Bone marrow (tissue), 2 donors: ENCODE data around the gene GBX2.

ENCODE experiments used
- DNase-seq, 2 donors: peaks; one replicate each; lab custom pipeline; 2025; lab: John Stamatoyannopoulos, UW

Gene GBX2

DNA sequence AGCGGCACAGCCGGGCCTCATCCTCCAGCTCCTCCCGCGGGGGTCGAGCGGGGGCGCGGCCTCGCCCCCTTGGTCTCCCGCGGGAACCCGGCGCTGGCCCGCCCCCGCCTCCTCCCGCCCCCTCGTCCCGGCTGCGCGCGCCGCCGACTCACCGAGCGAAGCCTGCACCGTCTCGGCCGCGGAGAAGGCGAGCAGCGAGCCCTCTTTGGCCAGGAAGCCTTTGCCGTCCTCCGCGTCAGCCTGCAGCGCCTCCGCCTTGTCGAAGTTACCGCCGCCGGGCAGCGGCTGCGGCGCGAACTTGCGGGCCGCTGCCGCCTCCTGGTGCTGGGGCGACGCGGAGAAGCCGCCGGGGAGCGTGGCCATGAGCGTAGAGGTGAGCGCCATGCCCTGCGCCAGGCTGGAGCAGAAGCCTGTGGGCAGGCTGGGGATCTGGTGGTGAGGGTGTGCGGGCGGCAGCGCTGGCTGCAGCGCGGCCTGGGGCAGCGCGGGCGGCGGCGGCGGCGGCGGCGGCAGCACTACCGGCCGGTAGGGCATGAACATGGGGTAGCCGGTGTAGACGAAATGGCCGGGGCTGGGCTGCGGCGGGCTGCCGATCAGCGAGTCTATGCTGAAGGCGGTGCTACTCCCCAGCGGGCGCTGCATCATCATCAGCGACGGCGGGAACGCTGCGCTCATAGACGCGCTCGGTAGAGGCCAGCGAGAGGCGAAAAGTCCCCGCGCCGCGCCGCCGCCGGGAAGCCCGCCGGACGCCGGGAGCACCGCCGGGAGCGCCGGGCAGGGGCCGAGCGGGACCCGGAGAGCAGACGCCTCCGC, 683 bp downstream of the GBX2 start:
- DNase-seq: no peak

DNA sequence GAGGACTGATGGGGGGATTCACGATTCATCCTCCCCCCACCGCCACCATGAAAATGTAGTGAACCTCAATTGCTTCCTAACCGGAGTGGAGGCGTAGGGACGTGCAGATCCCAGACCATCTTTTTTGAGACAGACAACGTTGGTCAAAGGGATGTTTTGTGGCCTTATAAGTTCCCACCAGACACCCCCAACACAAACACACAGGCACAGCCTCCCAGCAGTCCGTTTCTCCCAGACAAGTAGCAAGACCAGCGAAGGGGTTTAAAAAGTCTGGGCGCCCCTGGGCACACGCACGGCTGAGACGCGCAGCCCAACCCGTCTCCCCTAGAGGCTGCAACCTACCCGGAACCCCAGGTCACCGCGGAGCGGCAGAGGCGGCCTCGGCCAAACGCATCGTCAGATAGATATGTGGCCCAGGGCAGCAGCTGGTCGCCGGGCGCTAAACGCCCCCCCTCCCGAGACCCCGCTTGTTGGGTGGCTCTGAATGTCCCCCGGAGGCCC, 1.3 kb downstream of the GBX2 start:
- DNase-seq: no peak

DNA sequence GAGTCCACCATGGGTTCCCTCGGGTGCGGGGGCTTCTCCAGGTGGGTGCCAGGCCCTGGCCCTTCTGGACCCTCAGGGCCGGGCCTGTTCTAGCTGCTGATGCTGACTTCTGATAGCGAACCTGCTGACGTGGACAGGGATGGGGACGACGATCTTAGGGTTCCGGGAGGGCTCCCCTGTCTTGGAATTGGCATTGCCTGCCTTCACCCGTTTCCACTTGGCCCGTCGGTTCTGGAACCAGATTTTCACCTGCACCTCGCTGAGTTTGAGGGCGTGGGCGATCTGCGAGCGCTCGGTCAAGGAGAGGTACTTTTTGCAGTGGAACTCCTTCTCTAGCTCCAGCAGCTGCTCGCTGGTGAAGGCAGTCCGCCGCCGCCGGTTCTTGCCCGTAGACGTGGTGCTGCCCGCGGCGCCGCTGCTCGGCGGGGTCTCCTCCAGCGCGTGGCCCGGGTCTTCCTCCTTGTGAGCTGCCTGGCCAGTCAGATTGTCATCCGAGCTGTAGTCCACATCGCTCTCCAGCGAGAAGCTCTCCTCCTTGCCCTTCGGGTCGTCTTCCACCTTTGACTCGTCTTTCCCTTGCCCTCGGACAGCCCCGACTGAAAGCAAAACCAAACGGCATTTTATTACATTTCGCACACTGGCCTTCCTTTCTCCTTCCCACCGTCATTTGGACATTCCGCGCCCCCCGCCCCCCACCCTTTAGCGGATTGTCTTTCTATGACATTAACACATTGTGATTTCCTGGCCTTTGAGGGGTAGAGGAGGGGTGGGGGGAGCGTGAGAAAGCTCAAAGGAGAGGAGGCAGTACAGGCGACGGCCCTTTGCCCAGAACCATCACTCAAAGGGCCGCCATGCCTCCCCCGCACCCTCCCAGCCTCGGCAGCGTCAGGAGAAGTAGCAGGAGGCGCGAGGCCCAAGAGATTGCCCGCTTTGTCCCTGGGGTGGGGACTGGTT, 2.1 kb downstream of the GBX2 start:
- DNase-seq: no peak

DNA sequence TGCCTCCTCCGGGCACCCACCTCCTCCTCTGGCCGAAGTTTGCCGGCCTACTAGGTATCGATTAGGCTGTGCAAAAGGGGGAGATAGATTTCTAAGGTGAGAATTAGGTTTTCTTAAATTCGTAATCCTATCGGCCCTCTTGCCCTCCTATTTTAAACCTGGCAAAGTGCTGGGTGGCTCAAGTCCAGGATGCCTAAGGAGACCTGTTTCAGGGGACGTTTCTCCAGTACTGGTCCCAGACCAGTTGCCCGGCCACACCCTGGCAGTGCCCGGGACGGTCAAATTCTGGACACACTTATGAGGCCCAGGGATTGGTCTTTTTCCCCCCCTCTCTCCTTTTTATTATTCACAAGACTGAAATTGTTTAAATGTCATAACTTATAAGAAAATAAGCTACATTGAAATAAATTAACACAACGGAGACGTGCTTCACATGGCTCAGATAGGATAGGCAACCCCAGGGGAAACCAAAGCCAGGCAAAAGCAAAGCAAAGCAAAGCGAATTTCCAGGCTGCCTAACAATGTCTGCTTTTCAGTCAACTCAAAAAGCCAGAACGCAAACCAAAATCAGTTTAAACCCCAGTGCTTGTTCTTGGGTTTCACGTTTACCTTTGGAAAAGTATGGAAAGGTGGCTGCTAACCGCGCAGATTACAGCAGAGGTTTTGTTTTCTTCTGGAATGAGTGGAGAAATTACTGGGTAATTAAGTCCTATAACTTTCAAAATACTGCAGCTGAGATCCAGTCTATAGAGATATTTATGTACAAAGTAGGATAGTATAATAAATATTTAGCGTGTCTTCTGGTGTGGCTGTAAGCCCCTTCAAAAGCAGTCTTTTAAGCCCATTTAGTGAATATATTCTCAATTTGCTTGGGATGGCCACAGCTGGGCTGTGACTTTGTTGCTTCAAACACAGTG, 3.0 kb downstream of the GBX2 start:
- no peak for DNase-seq

DNA sequence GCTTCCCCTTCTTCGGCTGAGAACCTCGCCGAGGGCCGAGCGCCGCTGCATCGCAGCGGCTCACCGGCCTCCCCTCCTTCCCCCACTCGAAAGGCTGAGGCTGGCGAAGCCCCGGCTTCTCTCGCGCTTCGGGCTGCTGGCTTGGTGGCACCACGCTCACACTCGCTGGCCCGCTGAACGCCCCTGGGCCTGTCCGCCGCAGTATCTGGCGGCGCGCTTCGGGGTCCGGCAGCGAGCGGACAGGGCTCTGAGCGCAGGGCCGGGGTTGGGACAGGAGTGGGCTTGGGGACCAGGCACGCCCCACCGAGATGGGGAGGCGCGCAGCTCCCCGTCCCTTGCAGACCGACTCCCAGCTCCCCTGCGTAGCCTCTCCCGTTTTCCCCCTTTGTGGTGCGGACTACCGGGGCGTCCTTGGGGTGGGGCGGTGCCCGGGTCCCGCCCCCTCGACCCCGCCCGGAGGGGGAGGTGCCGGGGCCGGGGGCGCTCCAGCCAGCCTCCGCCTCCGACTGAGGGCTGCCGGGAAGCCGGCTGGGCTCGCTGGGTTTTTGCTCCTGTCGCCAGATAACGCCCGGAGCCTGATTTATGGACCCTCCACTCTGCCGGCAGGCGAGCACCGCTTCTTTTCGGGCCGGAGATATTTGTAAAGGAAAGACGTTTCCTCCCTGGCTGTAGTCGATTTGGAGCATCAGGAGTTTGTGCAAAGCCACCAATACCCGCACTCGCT, 3.8 kb downstream of the GBX2 start:
- DNase-seq: no peak

DNA sequence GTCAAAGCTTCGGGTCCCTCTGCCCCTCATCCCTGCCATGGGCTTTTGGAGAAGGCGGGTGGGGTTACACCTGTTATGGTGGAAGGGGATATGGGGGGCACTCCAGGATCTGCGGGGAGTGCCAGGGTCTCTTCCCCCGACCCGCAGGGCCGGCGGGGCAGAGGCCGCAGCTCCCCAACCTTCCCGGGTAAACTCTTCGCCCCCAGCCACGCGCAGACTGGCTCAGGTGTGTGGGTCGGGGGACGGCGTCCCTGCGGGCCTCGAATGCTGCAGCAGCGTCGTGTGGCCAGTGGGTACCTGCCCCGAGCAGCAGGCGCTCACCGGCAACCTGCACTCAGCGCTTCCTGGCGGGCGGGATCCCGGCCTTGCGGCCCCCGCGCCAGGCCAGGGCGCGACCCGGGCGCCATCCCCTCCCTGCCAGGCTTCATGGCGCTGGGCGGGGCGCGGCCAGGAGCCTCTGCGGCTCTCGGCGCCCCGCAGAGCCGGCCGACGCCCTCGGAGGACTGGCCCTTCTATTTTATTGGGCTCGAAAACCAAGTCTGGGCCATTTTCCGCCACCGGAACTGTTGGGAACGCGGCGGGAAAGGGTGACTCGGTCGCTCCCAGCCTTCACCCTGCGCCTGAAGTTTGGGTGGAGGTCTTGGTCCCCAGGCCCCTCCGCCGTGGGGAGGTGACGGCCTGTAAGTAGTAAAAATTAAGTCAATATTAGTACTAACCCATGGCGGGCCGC, 4.5 kb downstream of the GBX2 start:
- DNase-seq: no peak

DNA sequence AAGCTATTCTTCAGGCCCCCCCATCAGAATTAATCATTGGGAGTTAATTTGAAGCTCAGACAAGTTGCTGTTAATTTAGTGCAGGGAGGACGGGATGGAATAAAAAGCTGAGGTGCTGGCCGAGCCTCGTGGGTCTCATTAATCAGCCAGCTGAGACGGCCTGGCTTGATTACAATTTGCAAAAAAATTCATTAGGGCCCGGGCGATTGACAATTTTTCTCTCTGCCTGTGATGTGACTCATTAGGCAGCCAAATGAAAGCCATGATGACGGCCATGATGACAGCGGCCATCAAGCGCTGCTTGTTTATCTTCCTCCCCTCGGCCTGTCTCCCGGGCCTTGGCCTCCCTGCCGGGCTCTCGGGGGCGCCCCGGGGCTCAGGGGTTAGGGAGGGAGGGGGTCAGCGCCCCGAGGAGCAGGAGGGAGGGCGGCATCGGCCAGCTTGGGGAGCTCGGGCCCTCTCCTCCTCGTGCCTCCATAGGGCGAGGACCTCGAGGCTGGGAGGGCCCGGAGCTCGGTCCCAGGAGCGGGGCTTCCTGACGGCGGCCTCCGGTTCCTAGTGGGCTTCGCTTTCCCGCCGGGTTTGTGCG, 5.2 kb downstream of the GBX2 start:
- DNase-seq: no peak

DNA sequence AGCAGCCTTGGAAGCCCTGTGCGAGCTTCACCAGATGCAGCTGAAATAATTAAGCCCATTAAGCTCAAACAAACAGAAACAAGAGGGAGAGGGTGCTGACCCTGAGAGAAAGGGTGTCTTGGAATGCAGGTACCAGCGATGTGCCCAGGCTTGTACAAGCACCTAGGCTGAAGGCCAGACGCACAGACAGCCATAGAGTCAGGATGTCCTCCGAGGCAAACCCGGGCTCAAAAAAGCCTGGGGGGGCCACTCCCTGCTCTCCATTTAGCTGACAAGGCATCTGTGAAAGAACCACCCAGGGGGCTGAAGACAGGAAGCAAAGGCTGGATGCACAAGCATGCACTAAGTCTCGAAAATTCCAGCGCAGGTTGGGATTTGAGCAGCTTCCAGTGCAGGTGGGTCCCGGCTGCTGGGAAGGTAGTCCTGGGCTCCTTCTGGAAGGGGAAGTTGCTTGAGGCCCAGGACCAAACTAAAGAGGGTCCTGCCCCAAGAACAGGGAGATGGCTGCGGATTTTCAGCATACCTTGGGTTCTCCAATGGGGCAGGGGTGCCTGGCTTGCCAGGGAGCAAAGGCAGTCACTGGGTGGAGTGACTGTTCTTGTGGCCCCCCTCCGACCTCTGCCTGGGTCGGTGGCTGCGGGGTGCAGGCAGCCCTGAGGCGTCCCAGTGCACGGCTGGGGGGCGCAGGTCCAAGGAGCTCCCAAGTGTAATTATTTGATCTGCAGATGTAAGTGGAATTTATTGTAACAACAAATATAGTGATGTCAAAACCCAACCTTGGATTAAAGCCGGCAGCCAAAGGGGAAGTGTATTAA, 5.9 kb downstream of the GBX2 start:
- no peak for DNase-seq

DNA sequence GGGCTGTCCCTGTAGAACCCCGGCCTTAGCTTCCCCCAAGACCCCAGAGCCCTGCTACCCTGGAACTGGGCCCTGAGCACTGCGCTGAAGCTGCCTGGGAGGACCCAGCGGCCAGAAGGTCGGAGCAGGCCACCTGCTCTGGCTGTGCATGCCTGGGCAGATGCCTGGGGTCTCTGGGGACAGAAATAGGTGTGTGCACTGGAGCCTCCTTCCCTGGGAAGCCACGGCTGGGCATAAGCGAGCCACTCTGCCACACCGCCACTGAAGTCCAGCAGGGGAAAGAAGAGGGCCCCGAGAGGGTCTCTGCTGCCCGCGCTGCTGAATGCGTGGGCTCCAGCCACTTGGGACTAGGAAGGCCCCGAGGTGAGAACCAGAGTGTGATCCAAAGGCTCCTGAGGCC, 6.7 kb downstream of the GBX2 start:
- DNase-seq: no peak

DNA sequence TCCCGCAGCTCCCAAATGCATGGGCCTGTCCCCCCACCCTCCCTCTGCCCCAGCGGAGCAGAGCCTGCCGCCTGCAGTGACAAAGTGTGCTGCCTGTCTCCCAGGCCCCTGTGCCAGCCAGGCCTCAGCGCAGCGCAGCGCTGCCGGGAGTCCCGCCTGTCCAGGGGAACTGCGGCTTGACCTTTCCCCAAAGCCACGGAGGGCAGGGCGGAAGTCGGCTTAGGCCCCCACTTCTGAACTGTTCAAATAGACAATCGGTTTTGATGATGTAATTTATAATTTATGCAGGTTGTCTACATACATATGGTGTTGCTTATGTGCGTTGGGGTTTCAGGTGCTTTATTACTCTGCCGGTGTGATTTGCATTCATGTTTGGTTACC, 7.1 kb downstream of the GBX2 start:
- DNase-seq: no peak

DNA sequence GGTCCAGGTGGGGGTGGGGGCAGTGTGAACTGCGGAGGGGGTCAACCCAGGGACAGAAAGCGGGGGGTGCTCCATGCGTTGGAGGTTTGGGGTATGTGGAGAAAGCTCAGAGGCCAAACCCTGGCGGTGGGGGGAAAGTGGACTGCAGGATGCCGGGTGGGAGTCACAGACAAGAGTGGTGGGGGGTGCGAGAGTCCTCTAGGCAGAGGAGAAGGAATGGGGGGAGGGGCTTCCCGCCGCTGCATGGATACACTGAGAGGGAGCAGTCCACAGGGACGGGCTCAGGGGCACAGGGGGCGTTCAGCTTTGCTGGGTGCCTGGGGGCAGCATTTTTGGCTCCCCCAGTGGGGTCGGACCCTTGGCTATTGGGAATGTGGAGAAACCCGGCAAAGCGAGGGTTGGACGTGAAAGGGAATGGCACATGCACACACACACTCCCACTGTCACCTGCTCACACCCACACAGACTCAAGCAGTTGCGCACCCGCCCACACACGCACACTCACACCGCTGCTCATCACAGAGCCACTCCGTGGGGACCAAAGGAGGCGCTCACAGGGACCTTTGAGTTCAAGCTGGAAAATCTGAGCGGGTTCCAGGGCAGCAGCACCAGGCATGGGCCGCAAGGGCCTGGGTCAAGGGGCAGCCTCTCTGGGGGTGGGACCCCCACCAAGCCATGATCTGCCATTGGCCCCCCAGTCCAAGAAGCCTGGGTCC, 7.7 kb downstream of the GBX2 start:
- no peak for DNase-seq

DNA sequence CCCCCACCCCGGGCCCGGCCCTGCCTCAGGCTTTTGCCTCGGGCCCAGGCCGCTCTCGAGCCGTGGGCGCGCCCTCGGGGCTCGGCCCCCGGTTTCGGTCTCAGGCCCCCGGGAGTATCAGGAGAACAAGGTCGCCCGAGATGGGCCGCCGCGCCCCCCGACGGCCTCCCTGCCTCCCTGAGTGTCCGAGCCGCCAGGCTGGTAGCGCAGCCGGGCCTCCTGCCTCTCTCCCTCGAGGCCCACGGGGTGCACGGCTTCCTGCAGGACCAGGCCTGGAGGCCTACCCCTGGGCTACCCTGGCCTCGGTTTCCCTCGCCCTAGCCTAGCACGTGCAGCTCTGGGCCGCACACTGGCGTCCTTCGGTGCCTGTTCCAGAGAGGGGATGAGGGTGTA, 8.4 kb downstream of the GBX2 start:
- DNase-seq: no peak

DNA sequence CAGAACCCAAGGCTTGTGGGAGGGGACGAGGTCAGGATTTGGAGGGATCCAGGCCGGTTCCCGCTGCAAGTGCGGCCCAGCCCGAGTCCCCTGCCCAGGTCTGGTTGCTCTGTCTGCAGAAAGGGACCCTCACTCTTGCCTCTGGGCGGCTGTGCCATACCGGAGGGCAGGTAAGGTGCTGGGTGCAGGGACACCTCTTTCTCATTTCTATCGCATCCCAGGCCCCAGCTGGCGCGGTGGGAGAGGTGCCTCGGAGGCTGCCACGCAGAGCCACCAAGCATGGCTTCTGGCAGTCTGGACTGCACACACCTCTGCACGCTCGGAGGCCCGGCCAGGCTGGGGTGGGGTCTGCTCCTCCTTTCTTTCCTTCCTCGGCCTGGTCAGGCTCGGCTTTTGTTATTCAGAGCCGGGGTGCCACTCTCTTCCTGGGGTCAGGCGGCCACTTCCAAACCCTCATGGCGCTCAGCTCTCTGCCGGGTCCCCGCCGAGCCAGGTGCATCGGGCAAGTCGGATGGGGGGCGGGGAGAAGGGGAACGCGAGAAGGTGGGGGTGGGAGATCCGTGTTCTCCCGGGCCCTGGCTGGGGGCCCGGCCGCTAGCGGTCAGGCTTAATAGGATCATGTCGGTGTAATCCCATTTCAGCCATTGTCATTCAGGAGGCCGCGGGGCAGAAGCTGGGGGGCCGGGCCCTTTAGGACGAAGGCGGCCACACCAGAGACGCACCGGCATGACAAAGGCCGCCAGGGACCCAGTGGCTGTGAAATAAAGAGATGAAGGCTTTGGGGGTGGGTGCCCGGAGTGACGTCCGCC, 9.0 kb downstream of the GBX2 start:
- no peak for DNase-seq

DNA sequence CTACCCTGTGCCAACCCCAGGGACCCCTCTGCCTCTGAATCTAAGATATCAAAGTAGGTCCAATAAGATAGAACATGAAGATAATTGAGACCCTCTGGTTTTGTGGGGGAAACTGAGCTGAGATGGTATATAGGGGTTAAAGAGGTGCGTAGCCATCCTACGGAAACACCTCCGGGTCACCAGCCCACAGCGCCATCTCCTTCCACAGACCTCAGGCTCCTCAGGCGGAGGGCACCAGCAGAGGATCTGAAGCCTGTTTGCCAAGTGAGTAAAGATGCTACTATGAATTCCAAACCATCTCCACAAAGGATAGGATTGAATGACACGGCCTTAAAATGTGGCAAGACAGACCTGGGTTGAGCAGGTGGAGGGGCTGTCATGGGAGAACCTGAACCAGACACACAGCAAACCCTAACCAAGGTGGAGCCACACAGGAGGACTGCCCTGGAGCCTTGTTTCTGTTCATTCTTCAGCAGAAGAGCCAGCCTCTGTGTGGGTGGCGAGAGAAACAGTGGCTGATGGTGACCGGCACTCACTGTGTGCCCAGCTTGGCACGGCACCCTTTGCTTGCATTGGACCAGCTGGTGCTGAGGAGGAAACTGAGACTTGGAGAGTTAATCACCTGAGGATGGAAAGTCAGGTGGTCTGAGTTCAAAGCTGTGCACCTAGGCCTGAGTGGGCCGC, 10.2 kb downstream of the GBX2 start:
- no peak for DNase-seq

DNA sequence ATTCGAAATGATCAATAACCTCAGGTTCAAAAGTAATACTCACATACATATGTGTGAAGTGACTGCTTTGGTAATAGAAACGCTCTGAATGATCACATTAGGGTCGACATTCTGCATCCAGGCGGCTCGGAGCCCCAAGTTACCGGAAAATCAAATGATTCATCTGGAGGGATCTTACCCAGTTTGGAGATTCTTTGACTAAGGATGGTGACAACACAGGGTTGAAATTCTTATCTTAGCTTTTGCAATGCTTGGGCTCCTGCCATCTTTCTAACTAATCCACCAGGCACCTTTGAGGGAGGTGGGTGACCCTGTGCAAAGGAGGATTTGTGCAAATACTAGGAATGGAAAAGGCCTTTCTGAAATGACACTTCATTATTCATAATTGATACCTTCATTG, 10.8 kb downstream of the GBX2 start:
- DNase-seq: no peak

DNA sequence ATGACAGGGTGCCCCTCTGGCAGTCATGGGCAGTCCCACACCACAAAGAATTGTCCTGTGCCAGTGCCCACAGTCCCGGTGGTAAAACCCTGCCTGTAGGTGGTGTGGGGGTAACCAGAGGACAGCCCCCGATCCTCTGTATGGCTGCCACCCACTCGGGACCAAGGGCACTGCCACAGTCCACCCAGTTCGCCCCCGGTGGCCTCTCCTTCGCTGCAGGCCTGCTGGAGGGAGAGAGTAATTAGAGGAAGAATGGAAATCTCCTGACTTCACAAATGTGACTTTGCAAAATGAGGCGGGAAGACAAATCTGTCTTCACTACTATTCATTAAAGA, 11.4 kb downstream of the GBX2 start:
- DNase-seq: no peak

DNA sequence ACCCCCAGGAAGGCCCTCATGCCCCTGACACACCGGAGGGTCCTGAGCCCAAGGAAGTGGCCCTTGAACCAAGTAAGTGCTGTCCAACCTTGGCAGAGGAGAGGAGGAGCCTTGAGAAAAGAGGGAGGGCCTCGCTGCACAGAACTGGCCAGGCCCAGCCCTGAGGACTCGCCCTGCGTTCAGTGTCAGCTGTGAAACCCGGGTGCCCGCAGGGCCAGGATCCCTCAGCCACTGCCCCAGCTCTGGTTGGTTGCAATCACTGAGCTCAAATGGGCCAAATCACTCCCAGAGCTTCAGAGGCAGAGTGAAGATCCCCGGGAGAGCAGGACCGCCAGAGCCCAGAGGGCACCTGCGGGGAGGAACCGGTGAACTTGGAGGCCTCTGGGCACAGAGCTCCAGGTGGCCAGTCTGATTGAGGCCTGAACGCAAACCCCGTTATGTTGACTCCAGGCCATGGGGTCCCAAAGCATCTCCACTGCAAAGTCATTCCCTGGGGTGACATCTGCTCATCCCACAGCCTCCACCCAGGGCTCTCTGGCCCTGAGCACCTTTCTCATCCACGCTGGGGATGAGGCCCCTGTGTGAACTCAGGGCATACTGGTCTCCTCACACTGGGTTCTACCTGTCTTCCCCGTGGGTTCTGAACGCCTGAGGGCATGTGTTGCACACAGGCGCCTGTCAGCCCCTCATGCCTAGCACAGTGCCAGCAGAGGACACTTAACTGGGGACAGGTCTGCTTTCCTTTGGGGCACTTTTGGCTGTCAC, 11.9 kb downstream of the GBX2 start:
- DNase-seq: no peak
